Thoracic aorta (tissue), 2 donors: ENCODE data around the gene STK32C. TPM values are rescaled to one million over a fixed set of nuclear protein-coding genes. Genes with fewer than 3 reads are reported as not detected.

Source experiments
- ATAC-seq: fragments of 150-250 bp; one replicate; pipeline ENCODE4 v1.8.0; 2017; ENCODE audit warnings: low read depth; ENCODE audit not compliant: insufficient number of reproducible peaks, low FRiP score
- DNase-seq: peaks from one replicate; pipeline ENCODE4 v3.0.0-alpha.2; 2020; ENCODE audit warnings: low spot score
- H3K27ac ChIP-seq, 2 donors: fragments of 200-600 bp; sonication (generic); 1 replicate in 1 of 2; 2 replicates in 1 of 2; pipeline ENCODE4 v1.5.1; 2016; ENCODE audit warnings: mild to moderate bottlenecking in 2 of 2, moderate library complexity in 2 of 2
- H3K27me3 ChIP-seq: fragments of 200-600 bp; sonication (generic); replicated peaks from 2 replicates; pipeline ENCODE4 v1.6.0; 2016; ENCODE audit warnings: mild to moderate bottlenecking; ENCODE audit not compliant: insufficient read depth
- H3K36me3 ChIP-seq: fragments of 200-600 bp; sonication (generic); one replicate; pipeline ENCODE4 v1.5.1; 2016
- H3K4me1 ChIP-seq, 2 donors: fragments of 200-600 bp; sonication (generic); 1 replicate in 1 of 2; 2 replicates in 1 of 2; pipeline versions ENCODE4 v1.5.1 to v1.6.0; 2016; ENCODE audit warnings: low read depth in 2 of 2, mild to moderate bottlenecking in 1 of 2; ENCODE audit not compliant: control insufficient read depth in 1 of 2
- H3K4me3 ChIP-seq: fragments of 200-600 bp; sonication (generic); 2 replicates; pipeline ENCODE4 v1.5.1; 2016; ENCODE audit warnings: mild to moderate bottlenecking
- H3K9me3 ChIP-seq: fragments of 200-600 bp; sonication (generic); 2 replicates; pipeline ENCODE4 v1.5.1; 2016
- total RNA-seq, 2 donors: library from RNA; depleted of rRNA; stranded (reverse); fragments of >200 nt; gene quantifications; one replicate each; pipeline versions ENCODE4 v1.1.0 to v1.2.3, GENCODE V29; 2016
- TF ChIP-seq, protein P1 (sequence below): fragments of 200-600 bp; sonication (generic); IDR thresholded peaks from one replicate; pipeline ENCODE4 v1.5.1; 2019; ENCODE audit warnings: antibody characterized with exemption

STK32C gene
- total RNA-seq, 2 donors from 2014 or later: 1.1 to 4.2 TPM

GRCh38 chr10:132166216-132166950, 141.4 kb downstream of the STK32C start:
- Histone ChIP-seq H3K4me1 (peaks cover 0 to 15% of the 10 kb centered on the region in 2 donors), H3K27ac (no peak overlapping the region), H3K4me3 (no peak overlapping the region), H3K27me3 (no peaks in the 10 kb centered on the region), H3K9me3 (no peaks in the 10 kb centered on the region), H3K36me3 (no peaks in the 10 kb centered on the region)
- TF ChIP-seq, protein P1, sequence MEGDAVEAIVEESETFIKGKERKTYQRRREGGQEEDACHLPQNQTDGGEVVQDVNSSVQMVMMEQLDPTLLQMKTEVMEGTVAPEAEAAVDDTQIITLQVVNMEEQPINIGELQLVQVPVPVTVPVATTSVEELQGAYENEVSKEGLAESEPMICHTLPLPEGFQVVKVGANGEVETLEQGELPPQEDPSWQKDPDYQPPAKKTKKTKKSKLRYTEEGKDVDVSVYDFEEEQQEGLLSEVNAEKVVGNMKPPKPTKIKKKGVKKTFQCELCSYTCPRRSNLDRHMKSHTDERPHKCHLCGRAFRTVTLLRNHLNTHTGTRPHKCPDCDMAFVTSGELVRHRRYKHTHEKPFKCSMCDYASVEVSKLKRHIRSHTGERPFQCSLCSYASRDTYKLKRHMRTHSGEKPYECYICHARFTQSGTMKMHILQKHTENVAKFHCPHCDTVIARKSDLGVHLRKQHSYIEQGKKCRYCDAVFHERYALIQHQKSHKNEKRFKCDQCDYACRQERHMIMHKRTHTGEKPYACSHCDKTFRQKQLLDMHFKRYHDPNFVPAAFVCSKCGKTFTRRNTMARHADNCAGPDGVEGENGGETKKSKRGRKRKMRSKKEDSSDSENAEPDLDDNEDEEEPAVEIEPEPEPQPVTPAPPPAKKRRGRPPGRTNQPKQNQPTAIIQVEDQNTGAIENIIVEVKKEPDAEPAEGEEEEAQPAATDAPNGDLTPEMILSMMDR: no peak
- no peak for DNase-seq
- ATAC-seq: no peak

- no peak overlapping the region for H3K27ac ChIP-seq
- H3K27me3 ChIP-seq: no peaks in the 10 kb centered on the region
- peaks cover 0 to 15% of the 10 kb centered on the region in 2 donors for H3K4me1 ChIP-seq
- no peak overlapping the region for H3K4me3 ChIP-seq
- DNase-seq (no peak), ATAC-seq (no peak)
- TF ChIP-seq, protein P1: no peak
- H3K36me3 ChIP-seq: no peaks in the 10 kb centered on the region
- no peaks in the 10 kb centered on the region for H3K9me3 ChIP-seq
Observed at GRCh38 chr10:132165416-132165980, 142.3 kb downstream of the STK32C start.

- Histone ChIP-seq H3K4me1 (peaks cover 0 to 15% of the 10 kb centered on the region in 2 donors), H3K27ac (no peak overlapping the region), H3K27me3 (no peaks in the 10 kb centered on the region), H3K36me3 (no peaks in the 10 kb centered on the region), H3K9me3 (no peaks in the 10 kb centered on the region), H3K4me3 (no peak overlapping the region)
- DNase-seq: no peak
- ATAC-seq: no peak
- TF ChIP-seq, protein P1: no peak
Observed at GRCh38 chr10:132164761-132165278, 142.9 kb downstream of the STK32C start.

DNA sequence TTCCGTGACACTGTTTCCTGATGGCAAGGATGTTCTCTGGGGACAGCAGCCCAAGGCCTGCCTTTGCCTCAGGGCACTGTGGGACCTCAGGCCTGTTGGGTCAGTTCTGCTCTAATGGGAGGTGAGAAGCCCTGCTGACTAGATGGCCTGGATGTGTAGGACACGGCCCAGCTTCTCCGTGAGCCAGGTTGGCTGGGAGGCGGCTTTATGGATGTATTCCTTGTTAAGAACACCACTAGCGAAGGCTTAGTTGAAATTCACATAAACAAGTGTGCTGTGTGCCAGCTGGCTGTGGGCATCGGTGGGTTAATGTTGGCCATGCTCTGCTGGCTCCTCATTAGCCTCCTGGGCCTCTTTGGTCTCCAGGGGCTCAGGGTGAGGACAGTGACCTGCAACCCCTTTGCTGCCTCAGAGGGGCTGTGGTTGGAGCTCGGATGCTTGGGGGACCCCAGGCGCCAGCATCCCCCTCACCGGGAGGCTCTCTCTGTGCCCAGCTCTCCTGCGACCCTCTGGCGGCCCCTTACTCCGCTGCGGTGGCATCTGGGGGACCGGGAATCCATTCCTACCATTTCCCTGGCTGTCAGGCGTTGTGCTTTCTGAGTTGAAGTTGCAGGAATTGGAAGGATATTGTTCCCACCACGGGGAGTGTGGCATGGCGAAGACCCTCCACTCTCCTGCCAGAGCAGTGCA, 143.8 kb downstream of the STK32C start:
- ATAC-seq (no peak), DNase-seq (no peak)
- no peaks in the 10 kb centered on the region for H3K9me3 ChIP-seq
- TF ChIP-seq, protein P1: no peak
- H3K36me3 ChIP-seq: no peaks in the 10 kb centered on the region
- H3K27ac ChIP-seq: no peak overlapping the region
- no peaks in the 10 kb centered on the region for H3K27me3 ChIP-seq
- H3K4me3 ChIP-seq: no peak overlapping the region
- peaks cover 0 to 15% of the 10 kb centered on the region in 2 donors for H3K4me1 ChIP-seq

DNA sequence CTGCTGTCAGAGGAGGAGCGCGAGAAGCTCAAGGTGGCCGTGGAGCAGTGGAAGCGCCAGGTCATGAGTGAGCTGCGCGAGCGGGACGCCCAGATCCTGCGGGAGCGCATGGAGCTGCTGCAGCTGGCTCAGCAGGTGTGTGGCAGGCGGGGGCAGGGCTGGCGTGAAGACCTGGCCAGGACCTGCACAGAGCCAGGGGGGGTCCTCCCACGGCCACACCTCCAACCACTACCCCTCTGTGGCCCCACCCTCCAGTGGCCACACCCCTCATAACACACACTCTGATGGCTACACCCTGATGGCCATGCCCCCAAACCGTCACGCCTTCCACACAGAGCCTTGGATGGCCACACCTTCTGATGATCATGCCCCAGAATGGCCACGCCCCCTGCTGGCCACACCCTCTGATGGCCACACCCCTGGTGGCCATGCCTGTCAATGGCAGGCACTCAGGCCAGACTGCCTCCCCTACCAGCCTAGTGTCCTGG, 144.4 kb downstream of the STK32C start:
- H3K4me1 ChIP-seq: peaks cover 0 to 15% of the 10 kb centered on the region in 2 donors
- no peaks in the 10 kb centered on the region for H3K36me3 ChIP-seq
- no peak overlapping the region for H3K4me3 ChIP-seq
- no peaks in the 10 kb centered on the region for H3K9me3 ChIP-seq
- no peak for ATAC-seq
- H3K27me3 ChIP-seq: no peaks in the 10 kb centered on the region
- DNase-seq: no peak
- TF ChIP-seq, protein P1: no peak
- no peak overlapping the region for H3K27ac ChIP-seq
